ENCODE data around the gene SEC61B. TPM values are rescaled to one million over a fixed set of nuclear protein-coding genes. Genes with fewer than 3 reads are reported as not detected.
A peak's percentile ranks its signal among the peaks of the same experiment; 100 is the strongest.

The SEC61B gene
- 97.0 and 108 TPM in 2 replicates for total RNA-seq

GRCh38 chr9:99221621-99222415 lies at the start of gene SEC61B, which contains the start of gene ALG2:
Gene SEC61B (plus strand): TSS chr9:99222282. CDS start chr9:99222364, 82 bp downstream.
Gene ALG2 (minus strand): TSS chr9:99221942. CDS start chr9:99221894, 48 bp downstream.
- peak; percentile 97 for DNase-seq

GRCh38 chr9:99173570-99174504 lies 48.2 kb upstream of the SEC61B start:
- no peak for DNase-seq

GRCh38 chr9:99176527-99177013 lies 45.5 kb upstream of the SEC61B start:
- no peak for DNase-seq

GRCh38 chr9:99177576-99178366 lies 44.3 kb upstream of the SEC61B start:
- no peak for DNase-seq

DNA sequence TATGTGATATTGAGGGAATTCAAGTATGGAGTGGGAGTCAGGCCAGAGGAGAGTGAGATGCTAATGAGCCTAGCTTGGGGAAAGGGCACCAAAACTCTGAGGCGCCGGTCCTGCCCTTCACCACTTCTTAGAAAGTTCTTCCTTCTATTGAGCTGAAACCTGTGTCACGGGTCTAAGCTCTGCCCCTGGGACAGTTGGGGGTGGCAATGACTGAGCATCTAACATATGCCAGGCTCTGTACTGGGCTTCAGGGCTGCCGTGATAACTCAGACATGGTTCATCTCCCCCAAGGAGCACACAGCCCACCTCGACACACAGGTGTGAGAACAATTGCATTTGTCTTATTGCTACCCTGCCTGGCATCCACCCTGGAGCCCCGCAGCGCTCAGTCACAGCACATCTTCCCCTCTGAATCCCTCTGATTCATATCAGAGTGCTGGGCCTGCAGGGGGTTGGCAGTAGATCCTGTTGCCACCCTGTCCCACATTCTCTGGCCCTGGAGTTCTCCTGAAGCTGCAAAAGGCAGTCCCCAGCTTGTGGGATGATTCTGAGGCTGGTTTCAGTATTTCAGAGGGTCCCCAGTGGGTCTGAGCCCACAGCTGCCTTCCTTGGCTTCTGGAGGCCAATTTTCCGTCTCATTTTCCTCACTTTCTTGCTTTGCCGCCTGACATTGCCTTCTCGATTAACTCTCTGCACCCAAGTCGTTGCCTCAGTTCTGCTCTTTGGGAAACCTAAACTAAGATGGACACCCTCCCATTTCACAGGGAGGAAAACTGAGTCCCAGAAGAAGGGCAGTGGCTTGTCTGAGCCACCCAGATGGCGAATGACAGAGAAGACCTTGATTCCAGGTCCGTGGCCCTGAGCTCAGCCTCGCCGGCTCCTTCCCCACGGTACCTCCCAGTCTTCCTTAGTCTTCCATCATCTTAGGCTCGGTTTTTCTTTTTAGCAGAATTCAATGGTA lies 42.9 kb upstream of the SEC61B start:
- no peak for DNase-seq

DNA sequence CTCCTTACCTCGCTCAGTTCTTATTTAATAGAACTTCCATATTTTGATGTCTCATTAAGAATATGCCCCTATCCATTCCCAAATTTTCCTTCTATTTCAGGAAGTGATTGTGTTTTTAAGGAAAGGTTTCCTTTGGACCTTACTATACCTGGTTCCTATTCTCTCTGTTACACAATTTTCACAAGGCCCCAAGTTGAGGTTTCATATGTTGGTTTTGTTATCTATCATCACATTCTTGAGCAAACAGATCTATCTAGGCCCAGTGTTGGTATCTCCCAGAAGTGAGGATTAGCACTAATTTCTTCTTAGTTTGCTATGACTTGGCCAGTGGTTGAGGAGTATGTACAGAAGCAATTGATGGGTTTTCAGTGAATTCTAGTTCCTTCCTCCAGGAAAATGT lies 41.9 kb upstream of the SEC61B start:
- no peak for DNase-seq

GRCh38 chr9:99180662-99181061 lies 41.4 kb upstream of the SEC61B start:
- DNase-seq: no peak

- no peak for DNase-seq
Observed at GRCh38 chr9:99181206-99181605, 40.9 kb upstream of the SEC61B start.

DNA sequence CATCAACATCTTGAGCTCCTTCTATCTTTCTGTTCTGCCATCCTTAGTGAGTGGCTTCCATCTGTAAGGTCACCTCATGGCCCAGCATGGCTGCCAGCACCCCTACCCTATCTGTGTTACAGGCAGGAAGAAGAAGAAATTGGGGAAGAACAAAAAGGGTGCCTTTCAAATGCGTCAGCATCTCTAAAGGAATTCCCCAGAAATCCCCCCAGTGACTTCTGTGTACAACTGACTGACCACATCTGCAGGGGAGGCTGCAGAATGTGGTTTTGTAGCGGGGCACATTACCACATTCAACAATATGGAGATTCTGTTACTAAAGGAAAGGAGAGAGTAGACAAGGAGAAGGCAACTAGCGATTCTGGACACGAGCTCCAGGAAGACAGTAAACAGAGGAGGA lies 40.5 kb upstream of the SEC61B start:
- DNase-seq: no peak

DNA sequence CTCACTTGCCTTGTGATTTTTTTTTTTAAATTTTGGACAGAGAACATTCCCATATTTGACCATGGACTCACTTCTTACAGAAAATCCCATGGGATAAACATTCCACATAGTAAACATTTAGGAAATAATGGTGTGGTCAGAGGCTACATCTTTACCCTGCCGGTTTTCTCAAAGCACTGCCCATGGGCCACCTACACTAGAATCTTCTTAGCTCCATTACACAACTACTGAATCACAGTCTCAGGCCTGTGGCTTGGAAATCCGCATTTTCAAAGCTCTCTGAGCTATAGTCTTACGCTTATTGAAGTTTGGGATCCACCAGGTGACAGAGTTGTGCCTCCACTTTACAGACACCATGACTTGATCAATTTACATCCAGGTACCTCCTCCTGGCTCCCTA lies 39.7 kb upstream of the SEC61B start:
- DNase-seq: no peak

- DNase-seq: no peak
Observed at GRCh38 chr9:99183616-99184015, 38.5 kb upstream of the SEC61B start.

- no peak for DNase-seq
Observed at GRCh38 chr9:99184110-99184474, 38.0 kb upstream of the SEC61B start.

DNA sequence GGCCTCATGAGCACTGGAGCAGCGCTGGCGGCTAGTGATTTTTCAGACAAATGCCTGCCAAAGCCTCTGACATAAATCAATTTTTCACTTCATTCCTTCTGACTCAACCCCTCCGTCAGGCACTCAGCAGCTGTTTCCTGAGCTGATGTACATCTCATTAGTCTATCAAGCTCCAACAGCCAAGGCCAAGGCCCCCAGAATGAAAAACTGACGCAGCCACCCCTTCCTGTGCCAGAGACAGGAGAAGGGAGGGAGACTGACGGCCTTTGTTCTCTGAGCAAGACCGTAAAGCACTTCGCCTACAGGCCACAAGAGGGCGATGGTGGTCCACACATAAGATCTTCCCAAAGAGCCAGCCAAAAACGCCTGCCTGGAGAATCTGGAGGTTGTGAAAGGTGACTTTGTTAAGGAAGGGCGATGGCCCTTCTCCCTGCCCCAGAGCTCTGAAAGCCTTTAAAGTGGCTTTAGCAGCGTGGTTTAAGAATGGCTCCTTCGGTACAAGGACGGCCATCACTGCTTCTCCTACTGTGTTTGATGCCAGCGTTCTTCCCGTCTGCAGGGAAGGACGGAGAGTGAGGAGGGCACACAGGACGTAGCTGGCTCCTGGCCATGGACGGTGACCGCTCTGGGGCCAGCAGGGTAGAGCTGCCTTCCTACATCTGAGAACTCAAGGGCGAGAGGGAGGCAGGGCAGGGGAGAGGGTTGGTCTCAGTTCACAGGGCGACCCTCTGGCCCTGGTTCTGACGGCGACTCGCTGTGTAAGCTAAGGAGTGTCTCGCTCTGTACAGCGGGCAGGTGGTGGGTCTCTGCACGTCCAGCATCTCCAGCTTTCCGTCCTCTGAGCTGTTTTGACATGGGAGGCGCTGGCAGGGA lies 37.4 kb upstream of the SEC61B start:
- DNase-seq: peak; percentile 97

DNA sequence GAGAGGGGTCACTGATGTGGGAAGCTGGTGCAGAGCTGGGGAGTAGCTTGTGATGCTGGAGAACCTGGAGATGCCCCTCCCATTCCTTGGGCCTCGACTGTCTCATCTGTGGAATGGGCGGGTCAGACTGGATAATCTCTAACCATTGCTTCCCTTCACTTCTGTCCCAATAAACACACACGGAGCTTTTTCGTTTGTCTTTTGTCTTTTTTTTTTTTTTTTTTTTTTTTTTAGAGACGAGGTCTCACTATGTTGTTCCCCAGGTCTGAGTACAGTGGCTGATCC lies 36.8 kb upstream of the SEC61B start:
- no peak for DNase-seq

- DNase-seq: no peak
Observed at GRCh38 chr9:99185934-99186333, 36.1 kb upstream of the SEC61B start.

DNA sequence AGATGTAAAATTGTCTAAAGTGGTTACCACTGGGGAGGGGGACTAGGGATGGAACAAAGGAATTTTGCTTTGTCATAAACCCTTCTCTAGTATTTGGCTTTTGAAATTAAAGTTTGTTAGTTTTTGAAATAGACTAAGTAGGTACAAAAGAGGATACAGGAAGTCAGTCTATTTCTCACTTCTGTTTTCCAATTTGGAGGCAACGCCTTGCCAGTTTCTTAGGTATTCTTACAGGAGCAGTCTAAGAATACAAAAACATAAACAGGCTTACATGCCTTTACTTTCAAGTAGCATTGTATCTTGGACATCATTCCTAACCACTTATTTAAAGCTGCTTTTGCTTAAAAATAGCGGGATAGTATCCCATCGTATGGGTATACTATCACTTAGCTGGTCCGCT lies 34.8 kb upstream of the SEC61B start:
- no peak for DNase-seq

GRCh38 chr9:99189186-99189585 lies 32.9 kb upstream of the SEC61B start:
- DNase-seq: no peak

GRCh38 chr9:99189887-99190596 lies 32.0 kb upstream of the SEC61B start:
- DNase-seq: no peak

DNA sequence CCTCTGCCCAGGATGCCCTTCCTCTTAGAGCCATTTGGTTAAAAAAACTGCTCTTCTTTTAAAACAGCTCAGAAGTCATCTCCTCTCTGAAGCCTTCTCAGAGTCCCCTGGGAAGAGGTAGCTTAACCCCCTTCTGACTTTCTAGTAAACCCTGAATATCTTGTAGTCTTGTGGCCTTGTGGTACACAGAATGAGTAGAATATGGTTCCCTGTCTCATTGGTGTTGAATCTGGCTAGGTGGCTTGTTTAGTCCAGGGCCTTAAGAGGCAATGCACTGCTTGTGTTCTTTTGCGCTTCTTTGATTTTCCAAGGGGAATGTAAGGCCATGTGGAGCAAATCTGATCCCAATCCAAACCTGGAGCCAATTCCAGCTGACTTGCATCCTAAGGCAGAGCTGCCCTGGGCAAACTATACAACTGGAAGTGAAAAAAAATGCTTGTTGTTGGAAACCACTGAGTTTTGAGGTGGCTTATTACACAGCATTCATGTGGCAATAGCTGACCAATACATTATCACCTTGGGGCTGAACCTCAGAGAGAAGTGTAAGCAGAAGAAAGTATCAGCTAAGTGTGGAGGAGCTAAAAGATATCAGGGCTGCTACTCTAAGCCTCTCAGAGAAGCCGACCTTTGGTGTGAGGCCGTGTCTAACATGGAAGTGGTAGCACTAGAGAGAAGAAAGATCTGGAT lies 31.3 kb upstream of the SEC61B start:
- DNase-seq: no peak
